Lung (tissue), 12 donors: Measurements from ENCODE around the gene RNF126. TPM values are rescaled to one million over a fixed set of nuclear protein-coding genes. Genes with fewer than 3 reads are reported as not detected.

Source experiments
- ATAC-seq: fragments of 200-7000 bp; cut with Tn5 transposase; one replicate; pipeline ENCODE4 v1.9.1; 2020; ENCODE audit warnings: moderate number of reproducible peaks; ENCODE audit not compliant: insufficient read depth, low FRiP score
- DNase-seq, 3 donors: peaks; one replicate each; pipeline ENCODE4 v3.0.0-alpha.2; 2013 to 2017
- H3K27ac ChIP-seq, 2 donors: one replicate each; pipeline ENCODE4 v1.5.1; 2013; ENCODE audit warnings: mild to moderate bottlenecking in 2 of 2, moderate library complexity in 2 of 2, control low read depth in 1 of 2, inconsistent platforms in 1 of 2, low read depth in 1 of 2, low read length in 1 of 2
- H3K27me3 ChIP-seq, 3 donors: one replicate each; pipeline ENCODE4 v1.5.1; 2013; ENCODE audit warnings: low read length in 2 of 3; ENCODE audit not compliant: control insufficient read depth in 3 of 3, insufficient read depth in 3 of 3
- H3K36me3 ChIP-seq, 4 donors: one replicate each; pipeline ENCODE4 v1.5.1; 2013; ENCODE audit warnings: low read length in 4 of 4, mild to moderate bottlenecking in 1 of 4, moderate library complexity in 1 of 4; ENCODE audit not compliant: control insufficient read depth in 4 of 4, insufficient read depth in 4 of 4
- H3K4me1 ChIP-seq, 5 donors: one replicate each; pipeline ENCODE4 v1.5.1; 2013; ENCODE audit warnings: low read length in 5 of 5, mild to moderate bottlenecking in 2 of 5, moderate library complexity in 1 of 5; ENCODE audit not compliant: control insufficient read depth in 5 of 5, insufficient read depth in 5 of 5
- H3K4me3 ChIP-seq: one replicate; pipeline ENCODE4 v1.5.1; 2013; ENCODE audit warnings: mild to moderate bottlenecking, control low read depth, moderate library complexity
- H3K9ac ChIP-seq, 2 donors: one replicate each; pipeline ENCODE4 v1.5.1; 2013; ENCODE audit warnings: low read length in 2 of 2, control low read depth in 1 of 2; ENCODE audit not compliant: insufficient read depth in 1 of 2
- H3K9me3 ChIP-seq, 4 donors: one replicate each; pipeline ENCODE4 v1.5.1; 2013; ENCODE audit warnings: low read length in 3 of 4, mild to moderate bottlenecking in 1 of 4, moderate library complexity in 1 of 4; ENCODE audit not compliant: control insufficient read depth in 4 of 4, insufficient read depth in 3 of 4
- CTCF ChIP-seq: IDR thresholded peaks from 2 replicates; pipeline ENCODE4 v1.5.1; 2012; ENCODE audit warnings: mild to moderate bottlenecking; ENCODE audit errors: control extremely low read depth, extremely low read depth
- WGBS, 2 donors: extraction: QIAGEN DNeasy Blood & Tissue Kit; methylation state at CpG; one replicate each; pipeline ENCODE4 v1.1.7; 2013; 5-methylcytosine and 5-hydroxymethylcytosine counted together
- polyA plus RNA-seq, 2 donors: library from polyadenylated mRNA; stranded (reverse); fragments of 200-250 nt; gene quantifications; one replicate each; pipeline ENCODE4 v1.2.1, GENCODE V29; 2013
- total RNA-seq, 2 donors: library from RNA; depleted of rRNA in 1 of 2; stranded (reverse); fragments of >200 nt in 1 of 2; gene quantifications; one replicate each; pipeline ENCODE4 v1.2.1, GENCODE V29; 2014 to 2021
- donor health status: control.
- donor health status: control.
- donor health status: Bipolar disorder and iron deficiency.
- donor health status: healthy.
- donor health status: DM: yes; HTN: yes; CAD: no.

Gene RNF126
- total and polyA plus RNA-seq, 4 donors, result 18.1 to 46.2 (median 37.1) TPM

GRCh38 chr19:641702-642101 is 21.3 kb downstream of the RNF126 start:
- no peak overlapping the region for H3K27ac ChIP-seq
- no peak overlapping the region for H3K9ac ChIP-seq
- 81 to 86% methylated on average over 17 of the region's 17 CpGs for WGBS, 2 donors
- TF ChIP-seq CTCF, result no peak
- no peaks in the 10 kb centered on the region for H3K27me3 ChIP-seq
- H3K4me3 ChIP-seq, result no peak overlapping the region
- DNase-seq, result no peak
- no peak for ATAC-seq
- peaks cover 0 to 21% (median 0%) of the 10 kb centered on the region in 4 donors for H3K36me3 ChIP-seq
- peaks cover 0 to 7% (median 4%) of the 10 kb centered on the region in 5 donors for H3K4me1 ChIP-seq
- no peaks in the 10 kb centered on the region for H3K9me3 ChIP-seq

DNA sequence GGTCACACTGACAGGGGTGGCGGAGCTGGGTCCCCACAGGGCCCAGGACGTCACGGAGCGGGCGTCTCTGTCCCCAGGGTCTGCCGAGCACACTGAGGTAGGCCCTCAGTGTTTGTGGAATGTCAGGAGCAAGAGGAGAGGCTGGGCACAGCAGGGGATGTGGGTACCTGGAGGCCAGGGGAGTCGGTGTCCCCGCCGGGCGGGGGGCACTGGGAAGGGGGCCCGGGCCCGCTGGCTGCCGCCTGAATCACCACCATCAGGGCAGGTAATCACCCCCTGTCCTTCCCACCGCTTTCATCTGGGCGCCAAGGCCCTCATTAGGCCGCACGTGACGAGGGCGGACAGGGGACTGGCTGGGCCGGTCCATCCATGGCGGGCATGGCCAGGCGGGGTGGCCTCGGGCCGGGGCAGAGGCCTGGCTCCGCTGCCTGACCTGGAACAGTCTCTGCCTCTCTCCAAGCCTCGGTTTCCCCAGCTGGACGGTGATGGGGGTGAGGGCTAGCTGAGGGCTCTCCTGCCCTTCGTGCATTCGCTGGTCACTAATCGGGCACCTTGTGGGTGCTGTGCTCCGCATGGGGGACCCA is 22.3 kb downstream of the RNF126 start:
- WGBS, 2 donors, result 92 to 95% methylated on average over 22 to 31 of the region's 31 CpGs
- H3K9ac ChIP-seq, result no peak overlapping the region
- H3K9me3 ChIP-seq, result no peaks in the 10 kb centered on the region
- no peaks in the 10 kb centered on the region for H3K27me3 ChIP-seq
- H3K27ac ChIP-seq, result no peak overlapping the region
- peaks cover 0 to 7% (median 4%) of the 10 kb centered on the region in 5 donors for H3K4me1 ChIP-seq
- no peak for TF ChIP-seq CTCF
- no peak for DNase-seq
- ATAC-seq, result no peak
- H3K36me3 ChIP-seq, result peaks cover 0 to 11% (median 0%) of the 10 kb centered on the region in 4 donors
- H3K4me3 ChIP-seq, result no peak overlapping the region

DNA sequence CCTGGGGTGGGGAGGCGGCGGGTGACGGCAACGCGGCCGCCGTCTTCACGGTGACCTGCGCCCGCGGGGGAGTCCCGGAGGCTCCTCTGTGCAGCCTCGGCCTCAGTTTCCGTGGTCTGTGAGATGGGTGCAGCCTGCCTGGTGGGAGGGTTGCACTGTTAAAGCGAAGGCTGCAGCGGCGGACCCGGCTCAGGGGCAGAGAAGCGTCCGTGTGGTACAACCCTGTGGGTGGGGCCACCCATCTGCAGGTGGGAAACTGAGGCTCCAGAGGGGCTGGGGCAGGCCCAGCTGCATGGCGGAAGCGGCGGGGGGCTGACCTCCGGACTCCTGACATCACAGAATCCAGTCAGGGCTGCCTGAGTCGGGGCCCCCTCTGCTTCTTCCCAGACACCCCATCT is 22.9 kb downstream of the RNF126 start:
- no peaks in the 10 kb centered on the region for H3K27me3 ChIP-seq
- WGBS, 2 donors, result 47 to 63% methylated on average over 24 to 25 of the region's 25 CpGs
- no peak for ATAC-seq
- no peak for TF ChIP-seq CTCF
- H3K27ac ChIP-seq, result no peak overlapping the region
- no peak overlapping the region for H3K9ac ChIP-seq
- H3K4me1 ChIP-seq, result peaks cover 0 to 7% (median 4%) of the 10 kb centered on the region in 5 donors
- DNase-seq, result no peak
- H3K4me3 ChIP-seq, result no peak overlapping the region
- H3K36me3 ChIP-seq, result peaks cover 0 to 8% (median 0%) of the 10 kb centered on the region in 4 donors
- no peaks in the 10 kb centered on the region for H3K9me3 ChIP-seq
